ENCODE data around the gene GPD2. TPM values are rescaled to one million over a fixed set of nuclear protein-coding genes. Genes with fewer than 3 reads are reported as not detected.

Gene GPD2
- total and polyA plus RNA-seq, 2 of the 8 experiments (the other 6 are each of a cell fraction or from before 2014, with no cell fraction given), result 8.4 to 43.1 TPM

DNA sequence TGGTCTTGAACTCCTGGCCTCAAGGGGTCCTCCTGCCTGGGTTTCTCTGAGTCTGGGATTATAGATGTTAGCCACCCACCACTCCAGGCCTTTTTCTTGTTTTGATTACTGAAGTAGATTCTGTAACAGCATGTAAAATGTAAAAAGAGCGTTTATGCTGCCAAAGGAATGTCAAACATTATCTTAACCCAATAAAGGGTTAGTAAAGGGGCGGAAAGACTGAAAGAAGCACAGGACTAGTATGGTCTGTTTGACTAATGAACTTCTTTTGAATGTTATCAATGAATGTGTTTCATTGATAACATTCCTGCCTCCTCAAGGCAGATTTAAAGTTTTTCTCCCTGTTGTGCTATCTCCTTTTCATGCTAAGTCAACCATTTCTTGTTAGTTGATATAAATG is 29.4 kb downstream of the GPD2 start:
- Histone ChIP-seq H3K27ac (ENCODE audit: low read depth, low read length) (no peak overlapping the region), H3K4me3 (ENCODE audit: extremely low read depth in 1 of 4, insufficient read depth in 2 of 4, low read depth in 3 of 4, low read length in 4 of 4) (no peak overlapping the region), H4K5ac (ENCODE audit: insufficient read length, low read depth, low read length) (no peak overlapping the region), H3K4me1 (replicated peaks in 1 of 4; ENCODE audit: control insufficient read depth in 3 of 4, insufficient read depth in 4 of 4, low read length in 3 of 4) (peaks cover 2 to 10% (median 5%) of the 10 kb centered on the region in 4 experiments; a peak in 6 of 7 replicates), H4K8ac (ENCODE audit: extremely low read depth, insufficient read depth, low read length) (no peak overlapping the region), H2AK5ac (ENCODE audit: low read depth, low read length) (no peak overlapping the region), H2BK5ac (ENCODE audit: low read depth, low read length) (no peak overlapping the region), H3K23ac (ENCODE audit: insufficient read length) (no peak overlapping the region), H3K14ac (ENCODE audit: insufficient read length) (no peak overlapping the region), H3K56ac (replicated peaks; ENCODE audit: insufficient read length, low read depth, low read length) (no peak overlapping the region), H3K36me3 (ENCODE audit: control insufficient read depth in 2 of 4, insufficient read depth in 4 of 4, low read length in 3 of 4) (no peaks in the 10 kb centered on the region), H3K9ac (replicated peaks in 1 of 4; ENCODE audit: extremely low read depth in 1 of 4, low read depth in 3 of 4, low read length in 3 of 4) (no peak overlapping the region), H2BK15ac (ENCODE audit: low read length) (no peak overlapping the region), H4K91ac (replicated peaks; ENCODE audit: insufficient read length, low read length) (no peak overlapping the region), H3K18ac (ENCODE audit: extremely low read depth, low read length) (no peak overlapping the region), H2BK12ac (ENCODE audit: low read depth, low read length) (no peak overlapping the region), H3K79me1 (ENCODE audit: low read depth, low read length) (no peaks in the 10 kb centered on the region), H3K27me3 (replicated peaks in 1 of 4; ENCODE audit: control insufficient read depth in 3 of 4, extremely low read depth in 1 of 4, insufficient read depth in 3 of 4, low read length in 3 of 4) (no peaks in the 10 kb centered on the region), H2BK120ac (replicated peaks; ENCODE audit: low read depth, low read length) (no peak overlapping the region), H2BK20ac (ENCODE audit: low read length) (no peak overlapping the region), H3K79me2 (ENCODE audit: control insufficient read depth in 1 of 2, insufficient read depth in 2 of 2, low read length in 2 of 2) (peaks cover 0 to 7% of the 10 kb centered on the region in 2 experiments; a peak in 1 of 4 replicates), H3K9me3 (ENCODE audit: insufficient read depth in 2 of 2, low read depth in 1 of 2, low read length in 1 of 2) (no peaks in the 10 kb centered on the region), H4K20me1 (replicated peaks in 1 of 2; ENCODE audit: control insufficient read depth in 1 of 2, insufficient read depth in 2 of 2, low read length in 2 of 2) (no peaks in the 10 kb centered on the region), H2AFZ (ENCODE audit: low read length) (no peak overlapping the region), H3K23me2 (ENCODE audit: low read depth, low read length) (no peaks in the 10 kb centered on the region), H3K4me2 (ENCODE audit: insufficient read depth in 1 of 2, low read depth in 2 of 2, low read length in 2 of 2) (no peak overlapping the region), H3K4ac (replicated peaks; ENCODE audit: insufficient read length, low read depth, low read length) (no peak overlapping the region)
- WGBS, 2 experiments (ENCODE audit: extremely low coverage in 1 of 2, insufficient coverage in 1 of 2, insufficient read length in 1 of 2, insufficient replicate concordance in 2 of 2, low coverage in 1 of 2, low lambda C conversion rate in 2 of 2, missing lambda C conversion rate in 1 of 2), result 86% methylated on average over 2 of the region's 2 CpGs; no CpG with 5 or more reads in 1 of the 2 experiments
- FAIRE-seq (no peak), DNase-seq (ENCODE audit: low read depth in 1 of 2, low spot score in 2 of 2) (no peak)
- ChIA-PET POLR2A (ENCODE audit: partially characterized antibody) (no interaction called here), CTCF (ENCODE audit: partially characterized antibody) (interaction anchor here (0.6 to 1.6 kb wide), 4 partner anchors 8 to 436 kb away, joined by 3 read pairs; no protein-coding TSS in a partner anchor)
- TF ChIP-seq, protein P1, sequence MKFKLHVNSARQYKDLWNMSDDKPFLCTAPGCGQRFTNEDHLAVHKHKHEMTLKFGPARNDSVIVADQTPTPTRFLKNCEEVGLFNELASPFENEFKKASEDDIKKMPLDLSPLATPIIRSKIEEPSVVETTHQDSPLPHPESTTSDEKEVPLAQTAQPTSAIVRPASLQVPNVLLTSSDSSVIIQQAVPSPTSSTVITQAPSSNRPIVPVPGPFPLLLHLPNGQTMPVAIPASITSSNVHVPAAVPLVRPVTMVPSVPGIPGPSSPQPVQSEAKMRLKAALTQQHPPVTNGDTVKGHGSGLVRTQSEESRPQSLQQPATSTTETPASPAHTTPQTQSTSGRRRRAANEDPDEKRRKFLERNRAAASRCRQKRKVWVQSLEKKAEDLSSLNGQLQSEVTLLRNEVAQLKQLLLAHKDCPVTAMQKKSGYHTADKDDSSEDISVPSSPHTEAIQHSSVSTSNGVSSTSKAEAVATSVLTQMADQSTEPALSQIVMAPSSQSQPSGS (IDR thresholded peaks at IDR 0.05; ENCODE audit: low read length), result no peak
- no peak for TF ChIP-seq MAFK (IDR thresholded peaks at IDR 0.05; ENCODE audit: low read depth, low read length)
- no peak for TF ChIP-seq RNF2 (IDR thresholded peaks at IDR 0.05; ENCODE audit: borderline replicate concordance, low read depth, low read length, missing control alignments, poor library complexity, severe bottlenecking)
- TF ChIP-seq TCF12 (IDR thresholded peaks at IDR 0.05; ENCODE audit: low read depth, low read length), result no peak
- TF ChIP-seq SP2 (IDR thresholded peaks at IDR 0.05; ENCODE audit: low read length), result no peak
- no peak for TF ChIP-seq SAP30 (IDR thresholded peaks at IDR 0.05; ENCODE audit: insufficient read depth, insufficient replicate concordance, low read length)
- TF ChIP-seq EZH2 (IDR thresholded peaks at IDR 0.05; ENCODE audit: low read depth, low read length, severe bottlenecking), result no peak
- TF ChIP-seq RFX5 (IDR thresholded peaks at IDR 0.05; ENCODE audit: borderline replicate concordance, low read depth, low read length), result no peak
- TF ChIP-seq SP4 (IDR thresholded peaks at IDR 0.05; ENCODE audit: low read length), result no peak
- no peak for TF ChIP-seq RBBP5 (IDR thresholded peaks at IDR 0.05; ENCODE audit: borderline replicate concordance, low read depth, low read length)
- TF ChIP-seq FOSL1 (IDR thresholded peaks at IDR 0.05; ENCODE audit: insufficient read depth, low read depth, low read length), result no peak
- no peak for TF ChIP-seq ZNF274 (IDR thresholded peaks at IDR 0.05; ENCODE audit: borderline replicate concordance, extremely low read depth, low read length)
- TF ChIP-seq CREB1 (IDR thresholded peaks at IDR 0.05), result no peak

Measured in H1 (cell line).